Effector CD4-positive, alpha-beta T cell (primary cell): ENCODE results near the gene PDE1A.
"Not testable (repeated sequence)": the region's sequence is repeated elsewhere in the genome, so short reads cannot be mapped to it uniquely, and the experiment has no call there.

Source experiments
- DNase-seq: peaks from one replicate; pipeline ENCODE4 v3.0.0-alpha.2; 2020

PDE1A gene

DNA sequence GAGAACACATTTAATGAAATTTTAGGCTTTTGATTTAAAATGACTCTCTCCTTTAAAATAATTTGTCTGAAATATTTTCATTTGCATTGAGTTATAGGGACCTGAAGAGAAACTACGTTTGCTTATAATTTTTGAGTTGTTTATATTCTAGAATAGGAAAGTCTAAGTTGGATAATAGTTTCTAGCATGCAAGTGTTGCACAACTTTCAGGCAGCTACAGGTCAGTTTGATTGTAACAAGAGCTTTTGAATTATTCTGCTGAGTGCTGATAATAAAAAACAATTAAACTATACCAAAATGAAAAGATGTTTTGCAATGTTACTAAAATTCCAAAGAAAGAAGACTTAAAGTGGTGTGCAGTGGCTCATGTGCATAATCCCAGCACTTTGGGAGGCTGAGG lies 71.0 kb downstream of the PDE1A start:
- no peak for DNase-seq

DNA sequence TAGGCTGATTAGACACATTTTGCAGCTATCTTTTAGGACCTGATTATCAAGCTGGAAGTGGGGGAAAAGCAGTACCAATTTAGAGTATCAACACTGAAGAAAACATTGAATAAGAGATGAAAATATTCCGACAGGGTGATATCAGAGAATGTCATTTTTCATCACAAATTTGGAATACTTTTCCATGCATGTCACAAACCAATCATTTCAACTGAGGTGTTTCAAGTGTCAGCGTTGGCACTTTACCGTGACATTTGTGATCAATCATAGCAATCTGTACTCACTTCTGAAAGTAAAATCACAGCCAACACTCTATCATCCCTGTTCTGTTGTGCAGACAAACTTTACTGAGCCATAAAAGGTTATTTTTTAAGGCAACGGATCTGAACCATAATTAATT lies 75.4 kb downstream of the PDE1A start:
- no peak for DNase-seq

DNA sequence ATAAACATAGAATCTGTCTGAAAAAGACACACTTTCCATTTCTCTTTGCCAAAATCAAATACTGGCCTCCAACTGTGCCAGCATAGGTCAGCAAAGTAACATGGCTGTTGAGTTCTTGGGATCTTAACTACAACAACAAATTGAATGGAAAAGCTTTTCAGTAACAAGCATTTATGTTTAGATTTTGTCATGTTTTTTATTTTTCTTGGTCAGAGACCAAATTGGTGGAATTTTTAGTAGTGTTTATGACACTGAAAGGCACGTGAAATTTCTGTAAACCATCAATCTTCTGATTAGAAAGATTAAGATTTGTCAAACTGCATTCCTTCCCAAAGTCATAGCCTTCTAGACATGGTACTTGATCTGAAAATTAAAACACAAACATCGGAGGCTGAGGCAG lies 77.6 kb downstream of the PDE1A start:
- no peak for DNase-seq

- DNase-seq: no peak
Observed at GRCh38 chr2:182345384-182345783, 81.5 kb downstream of the PDE1A start.

GRCh38 chr2:182330451-182331305 lies 96.2 kb downstream of the PDE1A start:
- DNase-seq: no peak

DNA sequence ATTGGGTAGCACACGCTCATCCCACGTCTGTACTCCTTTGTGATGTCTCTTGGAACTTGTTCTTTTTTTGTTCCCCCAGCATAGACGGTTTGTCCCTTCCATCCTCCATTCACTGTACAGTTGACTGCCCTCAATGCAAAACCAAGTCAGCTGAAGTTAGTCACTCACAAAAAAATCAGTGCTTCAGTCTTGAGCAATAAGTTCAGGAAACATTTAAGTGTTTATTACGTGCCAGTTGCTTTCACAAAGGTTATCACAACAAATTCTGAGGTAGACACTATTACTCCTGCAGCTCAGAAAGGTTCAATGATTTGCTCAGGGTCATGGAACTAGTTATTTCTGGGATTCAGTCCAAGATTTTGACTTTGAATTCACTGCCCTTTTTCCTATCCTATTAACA lies 102.2 kb downstream of the PDE1A start:
- no peak for DNase-seq

- DNase-seq: no peak
Observed at GRCh38 chr2:182321096-182321495, 105.7 kb downstream of the PDE1A start.

DNA sequence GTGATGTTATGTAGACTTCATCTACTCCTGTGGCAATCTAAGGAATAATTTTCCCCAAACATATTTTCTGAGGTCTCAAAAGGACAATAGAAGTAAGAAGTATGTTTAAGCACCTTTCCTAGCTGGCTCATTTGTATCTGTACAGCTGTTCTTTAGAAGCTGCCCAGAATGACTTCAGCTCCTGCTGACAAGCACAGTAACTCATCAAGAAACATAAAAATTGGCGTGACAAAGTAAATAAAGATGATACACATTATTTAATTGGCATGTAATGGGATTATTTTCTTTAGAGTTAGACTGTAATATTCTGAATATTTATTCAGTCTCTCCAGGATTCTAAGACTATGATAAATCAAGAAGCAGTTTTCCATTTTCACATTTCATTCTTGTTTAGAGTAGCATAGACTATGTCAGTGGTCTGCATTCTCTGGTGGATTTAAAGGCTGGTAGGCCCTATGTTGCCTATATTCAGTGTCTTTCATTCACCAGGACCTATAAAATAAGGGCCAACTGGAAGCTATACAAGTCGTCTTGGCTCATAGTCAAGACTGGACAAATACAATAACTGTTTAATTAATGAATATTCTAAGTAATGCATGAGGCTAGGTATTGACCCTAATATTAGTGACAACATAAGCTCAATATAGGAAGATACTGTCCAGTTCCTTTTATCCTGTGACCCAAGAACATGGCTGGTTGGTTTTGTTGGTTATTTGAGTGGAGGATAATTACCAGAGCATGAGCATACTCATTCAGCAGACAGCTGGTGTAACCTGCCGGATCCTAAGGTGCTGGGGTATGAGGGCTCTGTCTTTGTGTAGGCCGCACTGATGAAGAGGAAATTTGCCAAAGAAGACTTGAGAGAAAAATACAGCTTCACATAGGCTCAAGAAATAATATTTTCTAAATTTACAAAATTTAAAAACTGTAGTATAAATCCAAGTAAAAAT lies 107.0 kb downstream of the PDE1A start:
- DNase-seq: no peak

GRCh38 chr2:182318466-182319220 lies 108.2 kb downstream of the PDE1A start:
- no peak for DNase-seq

GRCh38 chr2:182316950-182317349 lies 109.9 kb downstream of the PDE1A start:
- no peak for DNase-seq

- no peak for DNase-seq
Observed at GRCh38 chr2:182302972-182303371, 123.9 kb downstream of the PDE1A start.

DNA sequence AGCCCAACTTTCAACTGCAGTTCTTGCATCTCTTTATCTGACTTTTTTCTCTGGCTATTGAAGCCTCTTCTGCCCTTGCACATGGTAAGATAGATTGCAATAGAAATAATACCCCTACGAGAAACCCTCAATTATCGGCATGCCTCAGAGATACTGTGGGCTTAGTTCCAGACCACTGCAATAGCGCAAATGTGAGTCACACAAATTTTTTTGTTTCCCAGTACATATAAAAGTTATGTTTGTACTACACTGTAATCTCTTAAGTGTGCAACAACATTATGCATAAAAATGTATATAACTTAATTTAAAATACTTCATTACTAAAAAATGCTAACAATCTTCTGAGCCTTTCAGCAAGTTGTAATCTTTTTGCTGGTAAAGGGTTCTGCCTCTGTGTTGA lies 124.7 kb downstream of the PDE1A start:
- no peak for DNase-seq

GRCh38 chr2:182301093-182301492 lies 125.7 kb downstream of the PDE1A start:
- no peak for DNase-seq

DNA sequence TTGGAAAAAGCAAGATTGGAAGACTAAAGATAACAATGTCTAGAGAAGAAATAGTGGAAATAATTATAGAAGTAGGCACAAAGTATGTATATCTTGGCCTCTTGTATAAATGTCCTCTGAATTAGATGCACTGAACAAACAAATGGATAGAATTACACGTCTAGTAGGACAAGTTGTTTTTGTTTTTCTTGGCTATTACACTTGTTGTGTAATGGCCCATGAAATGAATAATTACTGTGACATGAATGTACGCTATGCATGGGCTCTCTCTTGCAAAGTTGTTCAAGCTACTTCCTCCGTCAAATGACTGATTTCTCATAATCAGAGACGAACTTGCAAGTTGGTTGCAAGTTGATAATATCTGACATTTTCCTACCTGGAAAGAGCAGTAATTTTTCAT lies 126.2 kb downstream of the PDE1A start:
- DNase-seq: no peak

DNA sequence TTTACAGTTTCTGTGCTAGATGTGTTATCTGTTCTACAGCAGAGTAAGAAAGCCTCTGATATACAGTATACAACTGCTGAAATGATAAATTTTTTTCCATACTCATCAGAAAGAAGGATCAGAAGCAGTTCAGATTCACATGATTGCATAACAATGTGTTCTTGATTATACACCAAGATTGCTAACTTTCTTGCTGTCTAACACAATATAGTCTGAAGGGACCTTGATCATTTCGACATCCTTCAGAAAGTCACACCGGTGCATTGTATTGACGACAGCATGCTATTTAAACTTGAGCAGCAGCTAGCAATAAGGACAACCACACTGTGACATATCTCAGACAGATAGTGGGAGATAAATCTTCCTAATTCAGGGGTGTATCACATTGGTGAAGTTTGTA lies 127.2 kb downstream of the PDE1A start:
- no peak for DNase-seq

- no peak for DNase-seq
Observed at GRCh38 chr2:182298456-182298855, 128.4 kb downstream of the PDE1A start.

- no peak for DNase-seq
Observed at GRCh38 chr2:182291296-182291695, 135.5 kb downstream of the PDE1A start.

GRCh38 chr2:182283512-182283911 lies 143.3 kb downstream of the PDE1A start:
- no peak for DNase-seq

GRCh38 chr2:182281276-182281675 lies 145.6 kb downstream of the PDE1A start:
- DNase-seq: no peak

GRCh38 chr2:182280118-182280517 lies 146.7 kb downstream of the PDE1A start:
- DNase-seq: no peak

DNA sequence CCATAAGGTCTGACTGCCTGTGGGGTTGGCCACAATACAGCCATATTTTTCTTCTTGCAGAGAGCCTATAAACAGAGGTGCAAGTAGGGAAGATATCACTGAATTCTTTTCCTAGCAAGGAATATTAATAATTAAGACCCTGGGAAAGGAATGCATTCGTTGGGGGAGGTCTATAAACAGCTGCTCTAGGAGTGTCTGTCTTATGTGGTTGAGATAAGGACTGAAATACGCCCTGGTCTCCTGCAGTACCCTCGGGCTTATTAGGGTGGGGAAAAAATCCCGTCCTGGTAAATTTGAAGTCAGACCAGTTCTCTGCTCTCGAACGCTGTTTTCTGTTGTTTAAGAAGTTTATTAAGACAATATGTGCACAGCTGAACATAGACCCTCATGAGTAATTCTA lies 150.2 kb downstream of the PDE1A start:
- not testable (repeated sequence) for DNase-seq

DNA sequence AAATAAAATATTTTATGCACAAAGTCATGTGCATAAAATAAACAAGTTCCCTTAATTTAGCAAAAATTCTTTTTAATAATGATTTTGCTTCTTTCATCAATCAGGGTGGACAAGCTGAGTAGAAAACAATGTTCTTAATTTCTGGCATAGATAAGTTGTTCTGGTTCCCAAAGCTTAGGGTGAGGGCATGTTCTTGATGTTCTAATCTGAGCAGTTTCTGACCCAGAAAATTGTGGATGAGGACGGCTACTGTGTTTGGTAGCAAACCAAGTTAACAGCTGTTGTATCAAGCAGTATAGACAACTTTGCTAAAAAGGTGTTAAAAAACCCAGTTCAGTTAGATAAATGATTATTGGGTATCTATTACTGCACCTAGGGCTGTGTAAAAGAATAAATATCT lies 158.9 kb downstream of the PDE1A start:
- DNase-seq: no peak

DNA sequence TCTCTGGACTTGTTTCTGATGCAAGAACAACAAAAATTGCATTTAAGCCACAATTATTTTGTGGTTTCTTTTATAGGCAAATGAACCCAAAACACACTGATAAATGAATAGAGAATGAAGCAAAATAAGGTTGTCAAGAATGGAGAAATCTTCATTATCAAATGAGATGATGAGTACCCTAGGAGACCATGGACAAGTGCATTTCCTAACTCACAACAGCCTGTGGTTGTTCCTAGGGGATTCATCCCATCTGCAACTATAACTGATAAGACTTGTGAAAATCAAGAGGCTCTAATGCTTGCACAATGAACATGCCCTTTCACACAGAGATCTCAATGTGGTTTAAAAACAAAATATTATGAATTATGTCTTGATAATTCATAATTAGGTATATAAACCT lies 159.9 kb downstream of the PDE1A start:
- DNase-seq: no peak
